CD4-positive, alpha-beta T cell treated with Interleukin-4 for 1 hour (primary cell): ENCODE data around the gene NAV1.
"Not testable (repeated sequence)": the region's sequence is repeated elsewhere in the genome, so short reads cannot be mapped to it uniquely, and the experiment has no call there.

Experiments used
- DNase-seq, 2 donors: peaks; one replicate each; pipeline ENCODE4 v3.0.0-alpha.2; 2020 to 2022

The NAV1 gene

DNA sequence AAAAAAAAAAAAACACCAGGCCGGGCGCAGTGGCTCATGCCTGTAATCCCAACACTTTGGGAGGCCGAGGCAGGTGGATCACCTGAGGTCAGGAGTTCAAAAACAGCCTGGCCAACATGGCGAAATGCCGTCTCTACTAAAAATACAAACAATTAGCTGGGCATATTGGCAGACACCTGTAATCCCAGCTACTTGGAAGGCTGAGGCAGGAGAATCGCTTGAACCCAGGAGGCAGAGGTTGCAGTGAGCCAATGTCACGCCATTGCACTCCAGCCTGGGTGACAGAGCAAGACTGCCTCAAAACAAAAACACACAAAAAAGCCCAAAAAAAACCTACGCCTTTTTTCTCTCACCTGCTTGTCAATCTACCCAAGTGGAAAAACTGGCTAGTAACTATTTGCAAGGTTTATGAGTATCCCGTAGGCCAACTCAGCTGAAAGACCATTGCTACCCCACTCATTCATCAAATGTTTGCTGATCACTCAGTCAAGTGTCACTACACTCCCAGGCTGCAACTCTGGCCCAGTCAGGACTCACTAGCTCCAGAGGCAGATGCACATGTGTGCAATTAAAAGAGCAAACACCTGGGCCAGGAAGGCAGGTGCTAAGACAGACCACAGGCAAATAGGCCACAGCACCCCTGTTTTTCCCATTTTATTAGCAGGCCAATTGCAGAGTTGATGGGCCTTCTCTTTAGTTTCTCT is 34.0 kb upstream of the NAV1 start:
- no peak for DNase-seq

GRCh38 chr1:201505503-201505890 is 33.4 kb upstream of the NAV1 start:
- no peak for DNase-seq

GRCh38 chr1:201506092-201506491 is 32.8 kb upstream of the NAV1 start:
- no peak for DNase-seq

DNA sequence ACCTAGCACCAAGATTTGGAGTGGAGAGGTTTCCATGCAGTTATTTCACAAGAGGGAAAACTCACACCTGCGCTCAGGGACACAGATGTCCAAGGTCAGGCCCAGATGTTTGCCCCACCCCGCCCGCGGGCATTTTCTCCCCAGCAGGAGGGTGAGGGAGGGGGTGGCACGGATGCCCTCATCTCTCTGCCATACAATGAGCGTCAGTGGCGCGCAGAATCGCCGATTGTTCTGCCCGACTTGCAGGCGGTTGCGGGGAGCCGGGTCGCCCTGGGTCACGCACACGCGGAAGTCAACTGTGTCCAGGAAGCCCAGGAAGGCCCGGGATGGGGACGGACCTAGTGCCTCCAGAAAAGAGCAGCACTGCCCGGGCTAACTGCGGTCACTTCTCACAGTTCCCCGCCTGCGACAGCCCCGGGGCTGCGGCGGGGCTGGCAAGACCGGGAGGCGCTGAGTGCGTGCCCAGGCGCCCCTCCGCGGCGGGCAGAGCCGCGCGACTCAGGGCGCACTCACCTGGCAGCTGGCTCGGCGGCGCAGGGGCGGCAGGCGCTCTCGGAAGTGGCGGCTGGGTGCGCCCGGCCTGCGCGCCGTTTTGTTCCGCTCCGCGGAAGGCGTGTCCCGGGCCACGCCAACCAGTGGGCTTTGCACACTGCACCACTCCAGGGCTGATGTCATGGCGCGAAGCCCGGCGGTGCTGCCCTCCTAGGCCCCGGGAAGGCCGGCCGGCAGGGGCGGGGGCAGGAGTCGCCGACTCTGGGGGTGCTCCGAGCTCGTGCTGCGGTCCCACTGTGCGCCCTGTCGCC is 32.2 kb upstream of the NAV1 start, which contains the start of gene CSRP1:
Gene CSRP1, minus strand, starts transcription at position 567 of the 803 bp plus-strand sequence. CDS start 10,820 bp downstream, outside the sequence.
- peak; percentile 82 to 83 for DNase-seq

DNA sequence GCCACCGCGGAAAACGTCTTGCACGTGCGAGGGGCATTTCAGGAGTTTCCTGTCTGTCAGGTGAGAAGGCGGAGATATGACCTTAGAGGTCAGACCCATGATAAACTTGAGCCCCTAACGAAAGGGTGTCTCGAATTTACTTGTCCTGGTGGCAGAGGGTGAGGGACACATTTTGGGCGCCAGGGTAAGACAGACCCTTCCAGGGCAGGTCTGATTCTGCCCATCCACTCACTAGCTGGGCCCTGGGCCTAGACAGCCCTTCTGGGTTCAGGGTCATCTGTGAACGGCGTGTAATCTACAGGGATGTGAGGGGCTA is 31.6 kb upstream of the NAV1 start:
- DNase-seq: no peak

DNA sequence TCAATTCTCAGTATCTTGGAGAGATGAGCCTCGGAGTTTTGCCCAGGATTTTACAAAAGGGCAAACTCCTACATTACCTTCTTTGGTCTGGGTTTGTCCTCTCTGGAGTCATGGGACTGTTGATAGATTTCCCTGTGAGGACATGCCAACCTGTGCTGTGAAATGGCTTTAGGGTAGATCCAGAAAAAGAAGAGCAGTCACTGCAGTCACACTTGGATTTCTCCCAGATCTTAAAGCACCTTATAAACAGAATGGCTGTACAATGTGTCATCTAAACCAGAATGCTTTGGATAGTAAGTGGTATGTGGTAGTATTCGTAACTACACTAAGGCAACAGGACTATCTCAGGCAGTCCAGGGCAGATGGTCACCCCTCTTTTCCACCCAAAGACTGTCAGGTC is 30.1 kb upstream of the NAV1 start:
- no peak for DNase-seq

DNA sequence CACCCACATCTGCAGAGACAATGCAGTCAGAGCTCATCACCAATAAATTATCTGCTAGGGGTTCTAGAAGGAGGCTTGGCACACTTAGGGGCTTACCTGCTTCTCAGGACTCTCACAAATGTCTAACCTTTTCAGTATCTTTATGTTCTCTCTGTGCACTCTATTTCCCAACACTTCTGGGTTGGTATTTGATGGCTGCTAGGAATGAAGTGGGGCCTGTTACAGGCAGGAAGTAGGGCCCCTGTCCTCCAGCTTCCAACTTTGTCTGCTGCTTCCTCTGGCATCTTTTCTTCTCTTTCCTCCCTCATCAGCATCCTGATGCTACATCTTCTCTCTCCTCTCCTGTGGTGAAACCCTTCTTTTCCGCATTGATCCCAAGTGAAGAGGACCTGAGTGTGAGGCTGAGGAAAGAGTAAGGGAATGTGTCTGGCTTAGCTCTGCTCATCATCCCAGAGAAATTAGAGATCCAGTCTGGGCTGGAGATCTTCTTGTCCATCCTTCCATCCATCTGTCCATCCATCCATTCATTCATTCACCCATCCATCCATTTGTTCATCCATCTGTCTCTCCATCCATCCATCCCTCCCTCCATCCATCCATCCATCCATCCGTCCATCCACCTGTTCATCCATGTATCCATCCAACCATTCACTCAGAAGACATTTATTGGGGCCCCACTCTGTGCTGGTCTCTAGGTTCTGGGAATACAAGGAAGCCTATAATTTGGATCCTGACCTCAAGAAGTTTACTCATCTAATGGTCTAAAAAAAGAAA is 29.1 kb upstream of the NAV1 start:
- DNase-seq: no peak

DNA sequence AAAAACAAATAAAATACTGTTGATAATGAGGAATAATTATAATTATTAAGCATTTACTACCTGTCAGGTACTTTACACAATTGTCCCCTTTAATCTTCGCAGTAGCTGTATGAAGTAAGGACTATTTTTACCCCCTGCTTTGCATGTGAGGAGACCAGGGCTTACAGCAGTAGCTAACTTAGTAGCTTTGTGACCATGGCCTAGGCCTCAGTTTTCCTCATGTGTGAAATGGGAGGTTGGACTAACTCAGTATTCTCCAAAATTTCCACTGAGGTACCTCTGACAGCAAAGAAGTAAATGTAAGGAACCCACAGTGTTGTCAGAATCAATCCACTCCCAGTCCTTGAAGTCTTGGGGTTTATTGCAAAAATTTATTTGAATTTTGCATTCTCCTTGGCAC is 28.2 kb upstream of the NAV1 start:
- DNase-seq: no peak

DNA sequence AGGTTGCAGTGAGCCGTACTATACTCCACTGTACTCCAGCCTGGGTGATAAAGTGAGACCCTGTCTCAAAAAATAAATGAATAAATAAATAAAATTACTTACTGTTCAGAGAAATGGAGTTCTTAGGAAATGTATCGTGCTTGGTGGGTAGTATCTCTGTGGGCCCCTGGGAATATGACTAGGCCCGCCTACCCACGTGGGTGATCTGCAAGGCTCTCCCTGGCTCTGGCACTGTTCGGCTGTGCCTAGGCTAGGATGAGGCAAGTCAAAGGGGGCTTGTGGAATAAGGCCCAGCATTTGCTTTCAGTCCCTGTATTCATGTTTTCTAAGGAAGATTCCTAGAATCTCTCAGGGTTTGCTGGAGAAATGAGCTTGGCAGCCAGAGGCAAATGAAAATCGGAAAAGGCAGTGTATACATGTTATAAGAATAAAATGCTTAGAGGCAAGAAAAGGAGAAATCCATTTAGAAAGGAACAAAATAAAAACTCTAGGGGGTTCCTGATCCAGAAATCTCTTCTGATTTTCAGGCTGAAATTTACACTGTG is 27.5 kb upstream of the NAV1 start:
- DNase-seq: no peak

GRCh38 chr1:201511941-201512539 is 26.9 kb upstream of the NAV1 start:
- DNase-seq: no peak

DNA sequence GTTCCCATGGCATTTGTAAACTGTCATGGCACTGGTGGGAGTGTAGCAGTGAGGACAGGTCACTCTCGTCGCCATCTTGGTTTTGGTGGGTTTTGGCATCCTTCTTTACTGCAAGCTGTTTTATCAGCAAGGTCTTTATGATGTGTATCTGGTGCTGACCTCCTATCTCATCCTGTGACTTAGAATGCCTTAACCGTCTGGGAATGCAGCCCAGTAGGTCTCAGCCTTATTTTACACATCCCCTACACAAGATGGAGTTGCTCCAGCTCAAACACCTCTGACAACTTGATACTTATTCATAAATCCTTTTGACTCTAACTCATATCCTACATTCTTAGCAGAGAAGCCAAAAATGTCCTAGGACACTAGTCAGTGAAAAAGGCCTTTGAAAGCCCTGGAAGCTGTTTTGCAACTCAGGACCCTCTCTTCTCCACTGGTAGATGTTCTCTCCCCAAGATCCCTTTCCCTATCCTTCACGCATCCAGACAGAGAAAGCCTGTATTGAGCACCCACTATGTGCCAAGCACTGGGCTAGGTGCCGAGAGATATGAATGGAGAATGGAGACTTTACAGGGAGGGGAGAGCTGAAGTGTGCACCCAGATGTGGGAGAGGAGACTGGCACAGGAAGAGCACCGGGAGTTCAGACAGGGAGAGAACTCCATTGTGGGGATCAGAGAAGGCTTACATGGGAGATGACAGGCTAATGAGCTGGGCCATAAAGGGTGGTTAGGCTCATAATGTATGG is 25.3 kb upstream of the NAV1 start:
- no peak for DNase-seq

DNA sequence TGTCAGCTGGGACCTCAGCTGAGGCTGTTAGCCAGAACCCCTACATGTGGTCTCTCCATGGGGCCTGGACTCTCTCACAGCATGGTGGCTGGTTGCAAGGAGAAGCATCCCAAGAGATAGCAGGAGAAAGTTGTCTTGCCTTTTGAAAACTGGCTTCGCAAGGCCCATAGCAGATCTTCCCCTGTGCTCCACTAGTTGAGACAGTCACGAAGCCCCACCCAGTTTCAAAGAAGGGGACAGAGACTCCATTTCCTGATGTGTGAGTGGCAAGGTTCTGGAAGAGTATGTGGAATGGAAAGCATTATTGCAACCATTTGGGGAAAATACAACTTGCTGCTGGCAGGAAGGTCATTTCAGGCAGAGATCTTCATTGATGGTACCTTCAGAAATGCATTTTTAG is 24.5 kb upstream of the NAV1 start:
- no peak for DNase-seq

DNA sequence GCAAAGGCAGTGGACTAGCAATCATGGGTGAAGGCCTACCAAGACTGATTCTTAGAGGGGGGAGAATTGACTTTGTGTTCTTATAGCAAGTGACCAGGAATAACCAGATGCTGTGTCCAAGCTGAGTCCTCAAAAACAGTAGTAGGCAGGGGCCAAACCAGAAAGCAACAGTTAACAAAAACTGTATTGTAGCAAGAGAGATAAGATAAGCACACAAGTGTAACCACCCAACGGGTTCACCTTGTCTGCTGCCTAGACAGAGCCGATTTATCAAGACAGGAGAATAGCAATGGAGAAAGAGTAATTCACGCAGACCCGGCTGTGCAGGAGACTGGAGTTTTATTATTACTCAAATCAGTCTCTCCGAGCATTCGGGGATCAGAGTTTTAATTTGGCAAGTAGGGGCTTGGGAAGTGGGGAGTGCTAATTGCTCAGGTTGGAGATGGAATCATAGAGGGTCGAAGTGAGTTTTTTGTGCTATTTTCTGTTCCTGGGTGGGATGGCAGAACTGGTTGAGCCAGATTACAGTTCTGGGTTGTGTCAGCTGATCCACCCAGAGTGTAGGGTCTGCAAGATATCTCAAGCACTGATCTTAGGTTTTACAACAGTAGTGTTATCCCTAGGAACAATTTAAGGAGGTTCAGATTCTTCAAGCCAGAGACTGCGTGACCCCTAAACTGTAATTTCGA is 23.7 kb upstream of the NAV1 start:
- DNase-seq: no peak

GRCh38 chr1:201515895-201516294 is 23.0 kb upstream of the NAV1 start:
- no peak for DNase-seq

GRCh38 chr1:201516511-201517127 is 22.3 kb upstream of the NAV1 start:
- DNase-seq: no peak

- DNase-seq: no peak
Measured at GRCh38 chr1:201517631-201518030, 21.3 kb upstream of the NAV1 start.

- no peak for DNase-seq
Measured at GRCh38 chr1:201518071-201518470, 20.9 kb upstream of the NAV1 start.

DNA sequence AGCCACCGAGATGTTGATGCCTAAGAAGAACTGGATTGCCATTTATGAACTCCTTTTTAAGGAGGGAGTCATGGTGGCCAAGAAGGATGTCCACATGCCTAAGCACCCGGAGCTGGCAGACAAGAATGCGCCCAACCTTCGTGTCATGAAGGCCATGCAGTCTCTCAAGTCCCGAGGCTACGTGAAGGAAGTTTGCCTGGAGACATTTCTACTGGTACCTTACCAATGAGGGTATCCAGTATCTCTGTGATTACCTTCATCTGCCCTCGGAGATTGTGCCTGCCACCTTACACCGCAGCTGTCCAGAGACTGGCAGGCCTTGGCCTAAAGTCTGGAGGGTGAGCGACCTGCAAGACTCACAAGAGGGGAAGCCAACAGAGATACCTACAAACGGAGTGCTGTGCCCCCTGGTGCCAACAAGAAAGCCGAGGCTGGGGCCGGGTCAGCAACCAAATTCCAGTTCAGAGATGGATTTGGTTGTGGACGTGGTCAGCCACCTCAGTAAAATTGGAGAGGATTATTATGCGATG is 18.8 kb upstream of the NAV1 start:
- not testable (repeated sequence) for DNase-seq

DNA sequence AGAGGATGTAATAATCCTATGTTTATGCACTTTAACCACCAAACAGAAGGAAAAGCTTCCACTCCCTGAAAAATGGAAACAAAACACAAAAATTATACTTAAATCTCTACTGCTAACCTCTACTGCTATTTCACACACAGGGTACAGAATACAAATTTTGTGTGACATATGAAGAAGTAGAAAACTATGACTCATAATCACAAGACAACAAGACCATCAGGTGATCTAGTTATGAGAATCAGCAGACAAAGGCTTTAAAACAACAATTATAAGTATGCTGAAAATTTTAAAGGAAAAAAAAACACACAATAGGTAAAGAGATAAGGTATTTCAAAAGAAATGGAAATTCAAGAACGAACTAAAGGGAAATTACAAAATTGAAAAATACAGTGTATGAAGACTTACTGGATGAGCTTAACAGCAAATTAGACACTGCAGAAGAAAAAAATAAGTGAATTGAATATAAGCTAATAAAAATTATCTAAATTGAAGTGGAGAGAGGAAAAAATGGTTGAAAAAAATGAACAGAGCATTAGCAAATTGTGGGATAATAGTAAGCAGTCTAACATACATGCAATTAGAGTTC is 13.6 kb upstream of the NAV1 start:
- DNase-seq: no peak

DNA sequence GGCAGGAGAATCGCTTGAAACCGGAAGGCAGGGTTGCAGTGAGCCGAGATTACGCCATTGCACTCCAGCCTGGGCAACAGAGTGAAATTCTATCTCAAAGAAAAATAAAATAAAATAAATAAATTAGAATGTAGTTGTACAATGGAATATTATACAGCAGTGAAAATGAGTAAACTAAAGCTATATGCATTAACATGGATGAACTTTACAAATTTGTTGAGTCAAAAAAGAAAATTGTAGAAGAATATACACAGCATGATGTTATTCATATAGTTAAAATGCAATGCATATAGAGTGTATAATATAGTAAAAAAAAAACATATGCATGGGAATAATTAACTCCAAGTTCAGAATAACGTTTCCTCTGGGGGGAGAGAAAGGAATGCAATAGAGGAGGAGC is 11.0 kb upstream of the NAV1 start:
- DNase-seq: no peak
